ENCODE data around the gene GALK1. TPM values are rescaled to one million over a fixed set of nuclear protein-coding genes. Genes with fewer than 3 reads are reported as not detected.
A peak's percentile ranks its signal among the peaks of the same experiment; 100 is the strongest.
"Not testable (repeated sequence)": the region's sequence is repeated elsewhere in the genome, so short reads cannot be mapped to it uniquely, and the experiment has no call there.

GALK1 gene
- polyA plus RNA-seq (ENCODE audit: insufficient read length in 12 of 12), result 10 to 100 TPM in 11 of 12 donors, not detected in 1; 15.1 to 26.5 (median 21.0) TPM
- long read RNA-seq, donor 1, transcript GALK1-203 (2 exons, 465 nt), result minor isoform, 6 of 24 reads
- long read RNA-seq, donor 1, transcript GALK1-205 (8 exons, 1,866 nt), result major isoform, 16 of 24 reads
- long read RNA-seq, donor 1, partial matches to known transcripts, result 0 of 24 reads
- long read RNA-seq, donor 1, other reads (novel, unspliced or antisense), result 0 of 24 reads
- long read RNA-seq, donor 2, transcript GALK1-205 (8 exons, 1,866 nt), result major isoform, 13 of 15 reads
- long read RNA-seq, donor 2, partial matches to known transcripts, result 0 of 15 reads
- long read RNA-seq, donor 2, other reads (novel, unspliced or antisense), result 0 of 15 reads
- long read RNA-seq, donor 3, transcript GALK1-205 (8 exons, 1,866 nt), result major isoform, 7 of 8 reads
- long read RNA-seq, donor 3, partial matches to known transcripts, result 0 of 8 reads
- long read RNA-seq, donor 3, other reads (novel, unspliced or antisense), result 0 of 8 reads
- long read RNA-seq, donor 4, partial matches to known transcripts, result 0 of 4 reads
- long read RNA-seq, donor 4, other reads (novel, unspliced or antisense), result 0 of 4 reads
- long read RNA-seq, donor 5, transcript GALK1-205 (8 exons, 1,866 nt), result major isoform, 14 of 17 reads
- long read RNA-seq, donor 5, partial matches to known transcripts, result 0 of 17 reads
- long read RNA-seq, donor 5, other reads (novel, unspliced or antisense), result 0 of 17 reads
- long read RNA-seq, donor 6, transcript GALK1-205 (8 exons, 1,866 nt), result major isoform, 6 of 8 reads
- long read RNA-seq, donor 6, partial matches to known transcripts, result 0 of 8 reads
- long read RNA-seq, donor 6, other reads (novel, unspliced or antisense), result 0 of 8 reads
- long read RNA-seq, donor 7, transcript GALK1-205 (8 exons, 1,866 nt), result major isoform, 8 of 8 reads
- long read RNA-seq, donor 7, partial matches to known transcripts, result 0 of 8 reads
- long read RNA-seq, donor 7, other reads (novel, unspliced or antisense), result 0 of 8 reads
- long read RNA-seq, donor 8, transcript GALK1-205 (8 exons, 1,866 nt), result major isoform, 12 of 16 reads
- long read RNA-seq, donor 8, partial matches to known transcripts, result 0 of 16 reads
- long read RNA-seq, donor 8, other reads (novel, unspliced or antisense), result 0 of 16 reads
- long read RNA-seq, donor 9, transcript GALK1-205 (8 exons, 1,866 nt), result major isoform, 6 of 7 reads
- long read RNA-seq, donor 9, partial matches to known transcripts, result 0 of 7 reads
- long read RNA-seq, donor 9, other reads (novel, unspliced or antisense), result 0 of 7 reads
- long read RNA-seq, donor 10, transcript GALK1-205 (8 exons, 1,866 nt), result major isoform, 19 of 21 reads
- long read RNA-seq, donor 10, partial matches to known transcripts, result 0 of 21 reads
- long read RNA-seq, donor 10, other reads (novel, unspliced or antisense), result 0 of 21 reads
- long read RNA-seq, donor 11, transcript GALK1-205 (8 exons, 1,866 nt), result major isoform, 18 of 22 reads
- long read RNA-seq, donor 11, partial matches to known transcripts, result 0 of 22 reads
- long read RNA-seq, donor 11, other reads (novel, unspliced or antisense), result 0 of 22 reads

DNA sequence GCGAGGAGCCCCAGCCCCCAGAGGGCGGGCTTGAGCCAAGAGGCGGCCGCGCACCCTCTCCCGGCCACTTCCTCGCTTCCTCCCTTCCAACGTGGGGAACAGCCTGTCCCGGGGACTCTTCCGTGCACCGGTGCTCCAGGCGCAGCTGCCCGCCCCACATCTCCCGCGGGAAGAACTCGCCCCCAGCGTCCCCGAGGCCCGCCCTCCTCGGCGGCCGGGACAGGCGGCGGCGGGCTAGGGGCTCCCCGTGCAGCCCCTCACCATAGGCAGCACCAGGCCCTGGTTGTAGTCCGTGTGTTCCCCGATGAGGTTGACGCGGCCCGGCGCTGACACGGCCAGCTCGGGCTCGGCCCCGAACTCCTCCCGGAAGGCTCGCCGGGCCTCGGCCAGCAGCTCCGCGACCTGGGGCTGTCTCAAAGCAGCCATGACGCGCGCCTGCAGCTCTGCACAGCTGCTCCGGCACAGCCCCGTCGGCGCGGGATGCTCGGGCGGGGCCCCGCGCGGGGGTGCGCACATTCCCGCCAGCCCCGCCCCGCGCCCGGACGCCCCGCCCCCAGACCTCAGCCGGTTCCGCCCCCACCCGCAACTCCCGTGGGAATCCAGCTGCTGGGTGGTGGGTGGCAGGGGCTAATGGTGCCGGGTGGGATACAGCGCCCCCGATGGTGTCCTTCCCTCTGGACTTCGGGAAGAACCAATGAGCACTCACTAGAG, at the start of gene GALK1:
TSS of gene GALK1 (minus strand) at position 482 of the 711 bp plus-strand sequence. CDS start at position 426, 56 bp downstream.
- peak; percentile 74 for DNase-seq

DNA sequence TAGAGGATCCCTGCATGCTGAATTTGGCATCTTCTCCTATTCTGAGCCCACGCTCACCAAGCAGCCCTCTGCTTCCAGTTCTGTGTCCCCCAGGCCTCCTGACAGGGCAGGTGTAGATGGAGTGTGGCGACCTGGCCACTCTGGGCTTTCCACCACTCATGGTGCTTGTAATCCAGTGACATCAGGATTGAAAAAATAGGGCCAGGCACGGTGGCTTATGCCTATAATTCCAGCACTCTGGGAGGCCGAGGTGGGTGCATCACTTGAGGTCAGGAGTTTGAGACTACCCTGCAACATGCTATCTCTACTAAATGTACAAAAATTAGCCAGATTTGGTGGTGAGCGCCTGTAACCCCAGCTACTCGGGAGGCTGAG, 49.0 kb upstream of the GALK1 start:
- DNase-seq, result no peak

DNA sequence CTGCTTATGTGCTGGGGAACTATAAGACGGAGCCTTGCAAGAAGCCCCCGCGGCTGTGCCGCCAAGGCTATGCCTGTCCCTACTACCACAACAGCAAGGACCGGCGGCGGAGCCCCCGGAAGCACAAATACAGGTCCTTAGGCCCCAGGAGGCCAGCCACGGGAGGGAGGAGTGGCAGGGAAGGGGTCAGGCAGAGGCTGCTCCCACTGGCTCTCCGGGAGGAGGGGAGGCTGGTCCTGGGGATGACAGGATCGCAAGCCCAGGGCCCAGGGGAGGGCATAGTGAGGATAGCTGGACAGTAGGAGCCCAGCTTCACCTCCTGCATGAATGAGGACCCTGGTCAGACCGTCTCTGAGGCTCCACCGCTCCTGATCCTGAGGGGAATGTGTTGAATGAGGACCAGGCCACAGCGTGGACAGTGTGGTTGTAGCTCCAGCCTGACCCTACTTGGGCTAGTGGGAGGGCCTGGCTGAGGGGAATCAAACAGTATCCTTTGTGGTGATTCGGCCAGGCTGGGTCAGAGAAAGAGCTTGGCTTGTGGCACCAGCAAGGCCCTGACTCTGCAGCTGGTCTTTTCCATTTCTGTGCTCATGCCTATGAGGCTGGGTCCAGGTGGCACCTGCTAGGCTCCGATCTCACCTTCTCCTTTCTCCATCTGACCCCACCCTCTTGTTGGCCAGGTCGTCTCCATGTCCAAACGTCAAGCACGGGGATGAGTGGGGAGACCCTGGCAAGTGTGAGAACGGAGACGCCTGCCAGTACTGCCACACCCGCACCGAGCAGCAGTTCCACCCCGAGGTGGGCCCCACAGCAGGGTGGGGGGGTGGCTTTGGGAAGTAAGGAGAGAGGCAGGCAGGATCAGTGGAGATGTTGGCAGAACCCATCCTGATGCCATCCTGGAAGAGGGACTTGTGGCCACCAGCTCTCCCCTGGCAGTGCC, 48.4 kb upstream of the GALK1 start:
- no peak for DNase-seq

DNA sequence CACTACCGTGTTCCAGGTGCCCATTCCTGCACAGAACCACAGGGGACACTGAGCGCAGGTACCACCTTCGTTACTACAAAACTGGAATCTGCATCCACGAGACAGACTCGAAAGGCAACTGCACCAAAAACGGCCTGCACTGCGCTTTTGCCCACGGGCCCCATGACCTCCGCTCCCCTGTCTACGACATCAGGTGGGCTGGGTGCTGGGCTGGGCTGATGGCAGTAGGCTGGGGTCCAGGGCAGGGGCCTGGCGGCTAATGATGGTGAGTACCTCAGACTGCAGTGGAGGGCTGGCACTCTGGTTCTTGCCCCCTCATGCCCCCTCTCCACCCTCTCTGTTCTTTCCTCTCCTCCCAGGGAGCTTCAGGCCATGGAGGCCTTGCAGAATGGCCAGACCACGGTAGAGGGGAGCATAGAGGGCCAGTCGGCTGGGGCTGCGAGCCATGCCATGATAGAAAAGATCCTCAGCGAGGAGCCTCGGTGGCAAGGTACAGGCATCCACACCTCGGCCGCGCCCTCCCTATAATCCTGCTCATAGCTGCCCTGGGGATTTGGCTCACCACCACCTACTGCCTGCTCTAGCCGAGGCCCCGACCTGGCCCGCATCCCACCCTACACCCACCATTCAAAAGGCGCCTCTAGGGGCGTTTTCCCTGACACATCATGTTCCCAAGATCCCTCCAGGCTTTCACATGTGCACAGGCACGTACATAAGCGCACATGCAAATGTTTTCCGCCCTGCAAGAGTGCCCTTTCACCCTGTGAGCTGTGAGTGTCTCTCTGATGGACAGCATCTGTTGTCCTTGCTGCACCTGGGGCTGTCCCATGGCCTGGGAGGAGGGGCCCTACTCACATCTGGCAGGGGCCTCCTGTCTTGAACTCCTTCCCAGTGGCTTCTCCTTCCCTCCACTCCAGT, 47.4 kb upstream of the GALK1 start:
- DNase-seq, result no peak

DNA sequence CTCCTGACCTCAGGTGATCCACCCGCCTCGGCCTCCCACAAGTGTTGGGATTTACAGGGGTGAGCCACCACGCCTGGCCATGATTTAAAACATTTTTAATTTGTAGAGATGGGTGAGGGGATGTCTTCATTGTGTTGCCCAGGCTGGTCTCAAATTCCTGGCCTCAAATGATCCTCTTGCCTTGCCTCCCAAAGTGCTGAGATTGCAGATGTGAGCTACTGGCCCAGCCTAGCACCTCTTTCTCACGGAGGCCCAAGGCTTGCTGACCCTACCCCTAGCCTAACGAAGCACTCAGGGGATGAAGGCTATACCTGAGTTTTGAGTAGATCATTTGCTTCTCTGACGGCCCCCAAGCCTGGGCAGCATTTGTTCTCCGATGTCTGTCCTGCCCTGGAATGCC, 46.2 kb upstream of the GALK1 start:
- no peak for DNase-seq

DNA sequence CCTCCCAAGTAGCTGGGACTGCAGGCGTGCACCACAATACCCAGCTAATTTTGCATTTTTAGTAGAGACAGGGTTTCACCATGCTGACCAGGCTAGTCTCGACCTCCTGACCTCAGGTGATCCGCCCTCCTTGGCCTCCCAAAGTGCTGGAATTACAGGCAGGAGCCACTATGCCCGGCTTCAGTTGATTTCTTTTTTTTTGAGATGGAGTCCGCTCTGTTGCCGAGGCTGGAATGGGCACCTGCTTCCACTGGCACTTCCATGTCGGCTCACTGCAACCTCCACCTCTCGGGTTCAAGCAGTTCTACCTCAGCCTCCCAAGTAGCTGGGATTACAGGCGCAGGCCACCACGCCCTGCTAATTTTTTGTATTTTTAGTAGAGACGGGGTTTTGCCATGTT, 45.8 kb upstream of the GALK1 start:
- DNase-seq, result not testable (repeated sequence)

DNA sequence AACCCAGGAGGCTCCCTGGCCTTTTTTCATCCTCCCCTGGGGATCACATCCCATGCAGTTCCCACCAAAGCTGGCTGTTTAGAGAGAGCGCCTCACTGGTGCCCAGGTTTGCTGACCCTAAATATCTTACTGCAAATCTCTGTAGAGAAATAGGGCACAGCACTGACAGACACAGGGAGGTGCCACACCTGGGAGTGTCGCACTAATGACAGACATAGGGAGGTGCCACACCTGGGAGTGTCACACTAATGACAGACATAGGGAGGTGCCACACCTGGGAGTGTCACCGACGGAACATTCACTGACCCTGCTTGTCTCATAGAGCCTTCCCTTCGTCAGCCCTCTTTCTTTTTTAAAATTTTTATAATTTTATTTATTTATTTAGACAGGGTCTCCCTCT, 45.2 kb upstream of the GALK1 start:
- no peak for DNase-seq

DNA sequence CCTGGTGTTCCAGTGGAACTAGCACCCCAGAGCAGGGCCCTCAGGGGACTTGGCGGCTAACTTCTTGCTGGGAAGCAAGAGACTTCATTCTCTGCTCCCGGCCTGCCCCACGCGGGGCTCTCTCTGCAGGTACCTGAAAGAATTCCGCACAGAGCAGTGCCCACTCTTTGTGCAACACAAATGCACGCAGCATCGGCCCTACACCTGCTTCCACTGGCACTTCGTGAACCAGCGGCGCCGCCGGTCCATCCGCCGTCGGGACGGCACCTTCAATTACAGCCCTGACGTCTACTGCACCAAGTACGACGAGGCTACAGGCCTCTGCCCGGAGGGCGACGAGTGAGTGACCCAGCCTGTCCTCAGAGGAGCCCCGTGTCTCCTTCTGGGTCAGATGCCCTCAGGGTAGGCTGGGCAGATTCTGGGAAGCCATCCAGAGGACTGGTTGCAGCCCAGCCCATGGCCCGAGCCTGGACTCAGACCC, 44.7 kb upstream of the GALK1 start:
- no peak for DNase-seq

DNA sequence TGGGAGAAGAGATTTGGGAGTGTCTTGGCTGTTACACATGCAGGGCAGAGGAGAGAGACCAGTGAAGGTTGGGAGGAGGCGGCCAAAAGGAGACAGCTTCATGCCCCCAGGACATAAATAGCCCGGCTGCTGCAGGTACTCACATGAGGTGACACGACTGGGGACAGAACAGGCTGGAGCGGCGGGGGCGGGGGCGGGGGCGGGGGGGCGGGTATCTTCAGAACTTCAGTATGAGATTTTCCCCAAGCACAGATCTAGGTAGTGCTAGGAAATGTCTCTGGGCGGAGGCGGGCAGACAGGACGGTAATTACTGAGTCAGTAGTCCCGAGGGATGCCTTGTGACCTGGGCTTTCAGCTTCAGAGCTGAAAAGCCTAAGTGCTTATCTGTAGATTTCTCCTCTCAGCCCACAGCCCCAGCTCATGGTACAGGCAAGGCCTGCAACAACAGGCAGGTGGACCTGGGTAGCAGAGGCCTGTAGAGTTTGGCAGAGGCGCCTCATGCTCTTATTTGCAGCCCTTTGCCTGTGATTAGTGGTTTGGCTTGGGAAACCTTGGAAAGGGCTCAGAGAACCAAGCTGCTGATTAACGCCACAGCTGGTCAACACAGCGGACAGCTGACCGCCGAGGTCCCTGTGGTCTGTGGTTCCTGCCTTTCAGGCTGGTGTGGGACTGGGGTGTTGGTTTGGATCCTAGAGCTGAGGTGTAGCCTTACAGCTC, 44.1 kb upstream of the GALK1 start:
- DNase-seq, result no peak

DNA sequence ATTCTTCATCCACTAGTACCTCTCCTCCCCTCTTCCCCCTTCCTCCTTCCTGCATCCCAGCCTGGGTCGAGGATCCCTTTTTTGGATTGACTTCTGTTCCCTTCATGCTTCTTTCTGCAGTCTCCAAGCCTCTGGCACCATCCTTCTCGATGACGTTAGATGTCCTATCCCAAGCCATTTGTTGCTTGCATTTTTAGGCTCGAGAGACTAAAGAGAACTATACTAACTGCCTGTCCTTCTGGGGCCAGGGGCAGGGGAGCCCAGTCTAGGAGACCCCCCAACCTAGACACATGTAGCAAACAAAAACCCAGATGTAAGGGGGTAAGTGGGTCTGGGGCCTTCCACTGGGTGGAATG, 43.5 kb upstream of the GALK1 start:
- DNase-seq, result no peak

DNA sequence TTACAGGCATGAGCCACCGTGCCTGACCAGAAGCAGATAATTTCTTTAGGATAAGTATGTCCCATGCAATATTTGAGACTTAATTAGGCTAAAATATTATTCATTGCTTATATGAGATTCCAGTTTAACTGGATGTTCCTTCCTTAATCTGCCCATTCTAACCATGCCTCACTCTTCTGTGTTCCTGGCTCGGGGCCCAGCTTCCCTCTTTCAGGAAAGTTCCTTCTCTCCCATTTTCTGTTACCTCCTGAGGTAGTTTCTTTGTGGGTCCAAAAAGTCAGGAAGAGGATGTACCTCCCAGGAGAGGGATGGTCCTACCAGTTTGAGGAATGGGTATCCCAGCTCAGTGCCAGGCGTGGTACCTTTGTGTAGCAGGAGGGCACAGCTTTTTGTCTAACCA, 42.9 kb upstream of the GALK1 start:
- DNase-seq, result no peak

DNA sequence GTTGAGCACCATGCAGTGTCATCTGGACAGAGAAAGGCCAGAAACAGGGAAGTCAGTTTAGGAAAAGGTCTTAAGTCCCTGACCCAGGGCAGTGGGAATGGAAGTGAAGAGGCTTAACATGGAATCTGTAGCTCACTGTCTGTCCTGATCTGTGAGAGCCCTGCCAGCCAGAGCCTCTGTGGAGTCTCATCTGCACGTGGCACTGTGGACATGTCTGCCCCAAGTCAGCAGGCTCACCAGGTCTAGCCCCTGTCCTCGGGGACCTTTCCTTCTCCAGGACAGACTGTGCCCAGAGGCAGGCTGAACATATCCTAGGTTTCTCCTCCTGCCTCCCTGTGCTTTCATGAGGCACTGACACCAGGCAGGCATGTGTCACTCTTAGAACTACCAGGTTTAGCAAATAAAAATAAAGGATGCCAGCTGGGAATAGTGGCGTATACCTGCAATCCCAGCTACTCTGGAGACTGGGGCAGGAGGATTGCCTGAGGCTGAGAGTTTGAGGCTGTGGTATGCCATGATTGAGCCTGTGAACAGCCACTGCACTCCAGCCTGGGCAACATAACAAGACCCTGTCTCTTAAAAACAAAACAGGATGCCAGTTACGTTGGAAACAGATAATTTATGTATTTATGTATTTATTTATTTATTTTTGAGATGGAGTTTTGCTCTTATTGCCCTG, 42.0 kb upstream of the GALK1 start:
- DNase-seq, result no peak

DNA sequence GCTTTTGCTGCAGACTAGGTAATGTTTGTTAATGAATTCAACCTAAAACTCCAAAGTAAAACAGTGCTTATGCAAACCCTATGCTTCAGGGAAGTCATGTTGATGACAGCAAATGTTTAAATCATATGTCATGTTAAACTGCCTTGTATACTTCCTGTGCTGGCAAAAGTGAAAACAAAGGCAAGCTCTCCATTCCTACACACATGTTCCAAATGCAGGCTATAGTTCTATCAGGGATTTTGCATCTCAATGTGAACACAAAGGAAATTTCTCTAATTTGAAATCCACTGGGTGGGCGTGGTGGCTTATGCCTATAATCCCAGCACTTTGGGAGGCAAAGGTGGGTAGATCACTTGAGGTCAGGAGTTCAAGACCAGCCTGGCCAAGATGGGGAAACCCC, 38.9 kb upstream of the GALK1 start:
- DNase-seq, result no peak

DNA sequence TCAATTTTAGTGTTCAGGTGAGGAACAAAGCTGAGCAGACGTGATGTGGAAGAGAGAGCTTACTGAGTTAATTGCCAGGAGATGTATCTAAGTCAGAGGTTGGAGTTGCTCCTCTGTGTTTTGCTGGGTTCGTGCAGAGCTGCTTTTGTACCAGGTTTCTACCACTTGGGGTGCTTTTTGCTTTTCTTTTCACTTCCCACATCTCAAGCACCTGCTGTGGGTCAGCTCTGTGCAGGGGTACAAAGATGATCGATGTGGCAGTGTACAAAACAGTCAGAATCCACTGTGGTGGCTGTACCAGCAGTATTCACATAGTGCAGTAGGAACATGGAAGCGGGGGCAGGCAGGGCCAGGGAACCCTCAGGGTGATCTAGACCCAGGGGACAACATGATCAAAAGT, 34.4 kb upstream of the GALK1 start:
- DNase-seq, result no peak

DNA sequence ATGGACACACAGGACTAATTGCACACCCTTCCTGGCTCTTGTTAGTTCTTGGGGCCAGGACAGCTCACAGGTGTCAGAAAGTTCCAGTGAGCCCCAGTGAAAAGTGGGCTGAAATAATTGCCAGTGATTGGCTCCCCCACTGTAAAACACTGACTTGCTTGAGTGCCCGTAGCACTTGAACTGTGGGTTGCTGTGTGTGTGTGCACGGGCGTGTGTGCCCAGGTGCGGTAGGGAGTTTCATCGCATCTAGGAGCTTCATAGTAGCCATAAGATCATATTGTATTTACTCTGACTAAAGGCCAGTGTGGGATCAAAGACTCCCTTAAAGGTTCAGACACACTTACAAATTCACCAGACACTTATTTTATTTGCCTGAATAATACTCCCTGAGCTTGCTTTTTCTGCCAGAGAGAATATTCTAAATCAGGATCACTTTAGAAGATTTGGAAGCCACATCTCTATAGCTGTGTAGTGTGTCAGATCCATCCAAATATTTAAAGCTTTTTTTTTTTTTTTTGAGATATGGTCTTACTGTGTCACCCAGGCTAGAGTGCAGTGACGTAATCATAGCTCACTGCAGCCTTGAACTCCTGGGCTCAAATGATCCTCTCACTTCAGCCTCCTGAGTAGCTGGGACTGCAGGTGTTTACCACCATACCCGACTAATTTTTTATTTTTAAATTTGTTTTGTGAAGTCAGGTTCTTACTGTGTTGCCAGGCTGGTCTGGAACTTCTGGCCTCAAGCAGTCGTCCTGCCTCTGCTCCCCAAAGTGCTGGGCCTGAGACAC, 31.0 kb upstream of the GALK1 start:
- no peak for DNase-seq

DNA sequence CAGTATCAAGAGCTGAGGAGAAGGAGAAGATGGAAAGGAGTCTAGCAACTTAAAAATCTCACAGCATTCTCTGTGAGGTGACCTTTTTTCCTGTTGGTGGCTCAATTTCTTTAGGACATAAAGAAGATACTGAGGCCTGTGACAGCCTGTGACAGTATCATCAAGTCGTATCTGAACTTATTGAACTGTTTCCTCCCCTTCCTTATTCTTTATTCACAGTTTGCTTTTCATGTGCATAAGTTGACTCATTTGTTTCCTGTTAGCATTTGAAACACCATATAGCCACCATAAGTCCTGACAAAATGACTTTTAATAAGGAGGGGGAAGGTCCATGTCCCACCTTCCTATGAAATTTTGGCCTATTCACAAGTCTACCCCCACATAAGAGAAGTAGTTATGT, 28.5 kb upstream of the GALK1 start:
- no peak for DNase-seq
